H54 (cell line): ENCODE results near the gene GAK.
"Not testable (repeated sequence)": the region's sequence is repeated elsewhere in the genome, so short reads cannot be mapped to it uniquely, and the experiment has no call there.

ENCODE experiments used
- DNase-seq: peaks from one replicate; pipeline ENCODE4 v3.0.0; 2011; ENCODE audit warnings: low spot score, mixed read lengths; ENCODE audit not compliant: insufficient read length
- FAIRE-seq: peaks from 3 replicates; lab custom pipeline; 2011; peaks lifted over from hg19 to GRCh38; lab: Jason Lieb, UNC
- POLR2A ChIP-seq: IDR thresholded peaks from 2 replicates; pipeline ENCODE4 v1.6.1; 2011; ENCODE audit warnings: low read depth, mild to moderate bottlenecking, low read length

The GAK gene

DNA sequence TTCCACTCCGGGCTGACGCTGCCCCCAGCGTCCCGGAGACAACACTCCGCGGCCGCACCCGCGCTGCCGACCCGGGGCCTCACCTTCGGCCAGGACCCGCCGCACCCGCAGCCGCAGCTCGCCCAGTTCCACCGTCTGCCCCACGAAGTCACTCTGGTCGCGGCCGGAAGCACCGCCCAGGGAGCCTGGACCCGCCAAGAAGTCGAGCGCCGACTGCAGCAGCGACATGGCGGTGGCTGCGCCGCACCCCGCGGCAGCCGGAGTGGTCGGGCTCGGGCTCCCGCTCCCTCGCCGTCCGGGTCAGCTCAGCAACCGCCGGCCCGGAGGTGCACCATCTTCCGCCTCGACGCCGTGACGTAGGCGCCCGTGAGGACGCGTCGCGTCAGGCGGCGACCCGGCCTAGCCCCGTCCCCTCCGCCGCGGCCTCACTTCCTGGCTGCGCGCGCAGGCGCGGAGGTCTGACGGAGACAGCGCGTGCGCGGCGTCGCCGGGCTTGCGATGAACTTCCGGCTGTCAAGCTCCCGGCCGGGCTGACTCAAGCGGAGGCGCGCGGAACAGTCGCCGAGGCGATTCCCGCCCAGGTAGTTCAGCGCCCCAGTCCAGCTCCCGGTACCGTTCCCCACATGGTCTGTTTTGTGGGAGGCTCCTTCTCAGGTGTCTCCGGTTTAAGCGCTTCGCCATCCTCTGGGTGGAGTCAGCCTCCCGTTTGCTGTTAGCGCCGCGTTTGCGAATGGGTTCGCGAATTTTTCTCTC is at the start of gene GAK, which contains the start of gene TMEM175:
Gene GAK, minus strand, starts transcription at position 357 of the 753 bp plus-strand sequence. Its CDS starts 129 bp downstream, at position 228.
Gene TMEM175, plus strand, starts transcription at position 501 of the 753 bp plus-strand sequence. CDS start 15,280 bp downstream, outside the sequence.
- TF ChIP-seq POLR2A: peak; percentile 67
- FAIRE-seq (no peak), DNase-seq (peak; percentile 96)

DNA sequence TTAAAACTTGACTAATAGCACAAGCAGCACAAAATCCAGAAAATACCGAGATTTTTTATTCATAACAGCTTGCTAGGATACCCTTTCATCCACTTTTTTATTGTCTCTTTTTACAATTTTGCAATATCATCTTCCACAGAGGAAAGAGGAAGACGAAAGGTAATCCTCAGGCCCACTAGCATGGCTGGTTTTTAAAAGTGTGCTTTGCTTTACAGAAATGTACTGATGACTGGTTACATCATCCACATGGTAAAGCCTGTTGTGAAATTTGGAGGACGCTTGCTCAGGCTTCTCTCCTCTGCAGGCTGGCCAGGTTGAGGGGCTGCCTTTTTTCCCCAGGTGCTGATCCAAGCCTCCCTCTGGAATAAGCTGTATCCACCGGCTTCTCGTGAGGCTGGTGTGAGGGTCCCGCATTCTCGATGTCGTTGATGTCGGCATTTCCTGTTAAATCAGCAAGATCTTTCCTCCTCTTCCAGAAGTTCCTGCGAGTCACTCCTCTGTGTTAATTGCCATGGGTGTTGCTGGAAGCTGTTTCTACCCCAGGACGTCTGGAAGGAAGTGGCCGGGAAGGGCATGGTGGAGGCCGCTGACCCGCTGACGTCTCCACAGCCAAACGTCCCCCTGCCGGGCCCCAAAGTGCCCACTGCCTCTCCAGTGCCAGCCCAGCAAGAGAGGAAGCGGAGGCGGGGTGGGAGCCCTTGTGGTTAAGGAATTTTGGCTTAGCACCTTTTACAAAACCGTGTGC is 47.0 kb upstream of the GAK start:
- DNase-seq: peak; percentile 63
- FAIRE-seq: no peak
- TF ChIP-seq POLR2A: no peak

DNA sequence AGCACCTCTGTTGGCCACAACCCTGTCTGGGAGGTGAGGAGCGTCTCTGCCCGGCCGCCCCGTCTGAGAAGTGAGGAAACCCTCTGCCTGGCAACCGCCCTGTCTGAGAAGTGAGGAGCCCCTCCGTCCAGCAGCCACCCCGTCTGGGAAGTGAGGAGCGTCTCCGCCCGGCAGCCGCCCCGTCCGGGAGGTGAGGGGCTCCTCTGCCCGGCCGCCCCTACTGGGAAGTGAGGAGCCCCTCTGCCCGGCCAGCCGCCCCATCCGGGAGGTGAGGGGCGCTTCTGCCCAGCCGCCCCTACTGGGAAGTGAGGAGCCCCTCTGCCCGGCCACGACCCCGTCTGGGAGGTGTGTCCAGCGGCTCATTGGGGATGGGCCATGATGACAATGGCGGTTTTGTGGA is 43.9 kb upstream of the GAK start:
- not testable (repeated sequence) for FAIRE-seq

DNA sequence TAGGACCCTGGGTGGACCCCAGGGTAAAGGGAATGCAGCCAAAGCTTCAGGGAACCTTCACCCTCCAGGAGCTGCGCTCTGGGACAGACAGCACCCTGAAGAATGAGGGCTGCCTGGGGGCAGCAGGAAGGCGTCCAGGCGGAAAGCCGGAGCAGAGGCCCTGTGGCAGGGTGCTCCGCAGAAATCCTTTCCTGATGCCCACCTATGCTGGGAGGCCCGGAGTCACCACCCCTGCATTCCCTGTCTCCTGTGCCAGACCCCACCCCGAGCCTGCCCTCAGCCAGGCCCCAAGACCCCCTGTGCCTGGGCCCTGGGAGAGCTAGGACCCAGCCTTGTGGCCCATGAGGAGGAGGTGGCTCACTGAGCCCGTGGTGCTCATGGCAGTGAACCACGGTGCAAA is 42.6 kb upstream of the GAK start:
- no peak for DNase-seq
- no peak for FAIRE-seq
- no peak for TF ChIP-seq POLR2A

More for the DNA sequence above, 43.9 kb upstream of the GAK start:
- not testable (repeated sequence) for DNase-seq

DNA sequence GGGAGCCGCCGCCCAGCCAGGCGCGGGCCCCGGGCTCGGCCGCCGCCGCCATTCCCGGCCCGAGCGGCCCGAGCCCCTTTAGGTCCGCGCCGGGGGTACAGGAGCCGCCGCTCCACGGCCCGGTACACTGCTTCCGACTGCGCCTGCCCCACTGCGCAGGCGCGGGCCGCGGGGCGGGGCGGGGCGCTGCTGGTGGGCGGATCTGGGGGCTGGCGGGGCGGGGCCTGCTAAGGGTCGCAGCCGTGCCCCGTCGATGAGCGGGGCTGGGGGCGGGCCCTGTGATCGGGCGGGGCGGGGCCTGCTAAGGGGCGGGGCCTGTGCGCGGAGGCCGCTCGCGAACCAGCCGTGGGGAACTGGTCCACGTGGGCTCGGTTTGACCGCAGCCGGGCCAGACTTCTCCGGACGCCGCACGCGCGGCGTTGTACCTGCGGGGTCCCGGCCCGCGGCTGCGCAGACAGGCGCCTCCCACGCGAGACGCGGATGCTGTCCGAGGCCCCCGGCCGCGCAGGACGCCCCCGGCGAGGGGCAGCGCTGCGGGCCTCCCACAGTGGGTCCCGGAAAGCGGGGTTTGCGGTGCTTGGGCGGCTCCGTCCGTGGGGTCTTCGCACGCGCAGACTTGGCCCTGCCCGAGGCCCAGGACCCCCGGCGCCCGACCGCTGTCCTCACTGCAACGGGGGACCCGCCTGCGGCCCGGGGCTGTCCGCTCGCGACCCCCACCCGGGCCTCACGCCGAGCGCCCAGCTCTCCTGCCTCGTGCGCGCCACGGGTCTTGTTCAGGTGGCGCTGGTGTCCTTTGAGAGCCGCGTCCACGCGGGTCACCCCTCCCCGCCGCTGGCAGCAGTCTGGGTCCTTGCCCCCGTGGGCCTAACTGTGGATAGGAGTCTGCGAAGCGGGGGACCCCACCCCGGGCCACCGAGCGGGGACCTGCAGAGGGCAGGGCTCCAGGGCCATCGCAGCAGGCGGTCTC is 41.6 kb upstream of the GAK start, which contains the start of gene DGKQ:
Gene DGKQ, minus strand, starts transcription at position 139 of the 967 bp plus-strand sequence. Its CDS starts 87 bp downstream, at position 52.
- DNase-seq: peak; percentile 78
- peak; percentile 49 for TF ChIP-seq POLR2A
- no peak for FAIRE-seq

DNA sequence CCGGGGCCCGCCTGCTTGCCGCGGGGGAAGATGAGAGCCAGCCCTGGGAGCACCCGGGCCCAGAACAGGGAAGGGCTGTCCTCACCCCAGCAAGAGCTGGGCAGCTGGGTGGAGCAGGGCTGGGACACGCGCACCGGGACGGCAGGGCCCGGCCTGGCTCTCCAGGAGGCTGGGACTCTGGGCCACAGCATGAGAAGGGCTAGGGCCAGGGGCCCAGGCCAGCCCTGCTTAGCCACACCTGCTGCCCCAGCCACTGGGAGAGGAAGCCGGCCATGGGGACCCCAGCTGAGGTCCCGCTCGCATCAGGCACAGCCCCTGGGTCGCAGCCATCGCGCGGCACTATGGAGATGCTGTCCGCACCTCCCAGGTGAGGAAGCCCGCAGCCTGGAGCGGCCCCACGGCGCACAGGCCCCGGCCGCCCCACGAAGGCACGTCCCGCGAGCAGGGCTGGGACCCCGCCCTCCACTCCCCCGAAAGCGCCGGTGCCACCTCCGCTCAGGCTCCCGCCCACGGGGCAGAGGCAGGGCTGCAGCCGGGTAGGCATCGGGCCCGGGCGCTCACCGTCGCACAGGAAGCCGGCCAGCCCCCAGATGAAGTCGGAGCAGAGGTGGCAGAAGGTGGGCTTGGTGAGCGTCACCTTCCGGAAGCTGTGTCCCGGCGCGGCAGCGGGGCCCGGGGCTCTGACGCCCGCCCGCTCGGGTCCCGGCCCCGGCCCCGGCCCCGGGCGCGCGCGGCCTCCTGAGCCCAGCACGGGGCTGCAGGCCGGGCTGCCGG is 40.7 kb upstream of the GAK start:
- no peak for TF ChIP-seq POLR2A
- peak; percentile 53 for DNase-seq
- no peak for FAIRE-seq

DNA sequence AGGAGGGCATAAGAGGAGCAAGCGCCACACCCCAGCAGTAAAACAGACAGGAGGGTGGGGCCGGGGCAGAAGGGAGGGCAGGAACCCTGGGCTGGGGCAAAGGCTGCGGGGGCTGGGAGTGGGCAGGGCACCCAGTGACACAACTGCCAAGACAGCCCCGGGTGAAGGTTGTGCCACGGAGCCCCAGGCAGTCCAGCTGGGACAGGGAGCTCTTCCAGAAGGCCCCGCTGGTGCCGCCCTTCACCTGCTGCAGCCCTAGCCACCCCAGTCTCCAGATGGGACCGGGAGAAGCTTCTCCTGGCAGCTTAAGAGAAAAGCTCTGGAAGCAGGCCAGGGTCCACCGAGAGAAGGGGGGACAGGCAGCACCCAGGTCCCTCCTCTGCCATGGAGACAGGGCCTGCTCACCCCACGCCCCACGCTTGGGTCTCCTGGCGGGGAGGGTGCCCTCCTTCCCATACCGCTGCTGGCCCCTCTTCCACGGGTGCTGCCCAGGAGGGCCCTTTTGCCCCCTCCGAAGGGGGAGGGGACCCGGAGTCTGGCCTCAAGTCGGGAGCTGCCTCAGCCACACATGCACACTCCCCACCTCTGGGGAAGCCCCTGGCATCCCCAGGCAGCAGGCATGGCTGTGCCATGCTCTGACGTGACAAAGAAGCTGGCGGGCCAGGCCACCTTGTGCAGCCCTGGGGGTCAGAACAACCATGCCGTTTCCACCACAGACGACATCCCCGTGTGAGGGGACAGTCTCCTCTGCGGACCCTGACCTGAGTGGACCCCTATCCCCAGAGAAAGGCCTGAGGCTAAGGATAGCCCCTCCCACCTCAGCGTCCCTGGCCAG is 39.8 kb upstream of the GAK start:
- no peak for FAIRE-seq
- no peak for DNase-seq
- no peak for TF ChIP-seq POLR2A

DNA sequence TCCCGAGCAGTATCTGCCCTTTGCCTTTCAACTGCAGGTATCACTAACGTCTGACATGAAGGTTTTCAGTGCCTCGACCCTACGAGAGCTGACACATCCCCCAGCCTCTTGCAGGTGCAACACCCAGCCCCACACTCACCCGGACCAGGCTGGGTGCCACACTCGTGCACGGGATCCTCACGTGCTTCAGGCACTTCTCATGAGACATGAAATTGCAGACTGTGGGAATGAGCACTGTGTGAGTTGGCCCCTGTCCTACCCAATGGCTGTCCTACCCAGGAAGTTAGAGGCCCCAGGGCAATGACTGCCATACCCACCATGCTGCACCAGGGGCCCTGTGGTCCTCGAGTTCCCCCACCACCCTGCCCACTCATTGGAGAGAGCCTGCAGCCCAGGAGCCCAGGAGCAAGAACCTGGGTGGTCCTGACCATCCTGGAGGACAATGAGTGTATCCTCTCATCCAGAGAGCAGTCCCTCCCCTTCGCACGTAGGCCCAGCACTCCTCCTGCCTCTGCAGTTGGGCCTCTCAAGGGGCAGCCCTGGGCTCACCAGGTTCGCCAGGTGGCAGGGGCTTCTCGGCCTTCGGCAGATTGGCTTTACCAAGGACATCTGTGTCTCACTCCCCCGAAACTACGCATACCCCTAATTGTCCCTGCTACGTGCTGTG is 38.9 kb upstream of the GAK start:
- FAIRE-seq: no peak
- no peak for TF ChIP-seq POLR2A
- DNase-seq: no peak

DNA sequence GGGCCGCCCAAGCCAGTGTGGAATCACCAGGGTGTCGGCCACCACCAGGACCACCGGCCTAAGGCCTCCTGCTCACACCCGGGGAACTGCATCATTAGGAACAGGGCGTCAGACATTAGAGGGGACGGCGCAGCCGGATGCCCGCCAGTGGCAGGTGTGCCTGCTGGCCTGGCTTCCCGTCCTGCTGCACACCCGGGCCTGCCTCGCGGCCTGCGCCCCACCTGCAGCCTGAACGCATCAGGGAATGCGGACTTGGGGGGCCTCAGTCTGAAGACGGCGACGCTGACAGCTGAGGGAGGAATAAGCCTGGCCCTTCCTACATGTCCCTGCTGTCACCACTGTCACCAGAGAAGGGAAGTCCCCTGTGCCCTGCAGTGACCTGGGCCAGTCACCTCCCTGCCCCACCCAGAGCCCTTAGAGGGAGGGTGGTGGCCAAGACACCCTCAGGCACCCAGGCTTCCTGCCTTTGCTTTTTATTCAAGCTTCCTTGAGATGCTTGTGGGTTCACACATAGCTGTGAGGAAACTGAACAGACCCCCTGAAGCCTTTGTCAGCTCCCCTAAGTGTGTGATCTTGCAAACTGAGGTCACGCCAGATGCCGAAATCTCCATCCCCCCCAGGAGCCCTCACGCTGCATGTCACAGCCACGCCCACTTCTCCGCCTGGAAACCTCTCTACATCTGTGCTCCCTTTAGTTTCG is 38.1 kb upstream of the GAK start:
- TF ChIP-seq POLR2A: no peak
- DNase-seq (no peak), FAIRE-seq (no peak)

DNA sequence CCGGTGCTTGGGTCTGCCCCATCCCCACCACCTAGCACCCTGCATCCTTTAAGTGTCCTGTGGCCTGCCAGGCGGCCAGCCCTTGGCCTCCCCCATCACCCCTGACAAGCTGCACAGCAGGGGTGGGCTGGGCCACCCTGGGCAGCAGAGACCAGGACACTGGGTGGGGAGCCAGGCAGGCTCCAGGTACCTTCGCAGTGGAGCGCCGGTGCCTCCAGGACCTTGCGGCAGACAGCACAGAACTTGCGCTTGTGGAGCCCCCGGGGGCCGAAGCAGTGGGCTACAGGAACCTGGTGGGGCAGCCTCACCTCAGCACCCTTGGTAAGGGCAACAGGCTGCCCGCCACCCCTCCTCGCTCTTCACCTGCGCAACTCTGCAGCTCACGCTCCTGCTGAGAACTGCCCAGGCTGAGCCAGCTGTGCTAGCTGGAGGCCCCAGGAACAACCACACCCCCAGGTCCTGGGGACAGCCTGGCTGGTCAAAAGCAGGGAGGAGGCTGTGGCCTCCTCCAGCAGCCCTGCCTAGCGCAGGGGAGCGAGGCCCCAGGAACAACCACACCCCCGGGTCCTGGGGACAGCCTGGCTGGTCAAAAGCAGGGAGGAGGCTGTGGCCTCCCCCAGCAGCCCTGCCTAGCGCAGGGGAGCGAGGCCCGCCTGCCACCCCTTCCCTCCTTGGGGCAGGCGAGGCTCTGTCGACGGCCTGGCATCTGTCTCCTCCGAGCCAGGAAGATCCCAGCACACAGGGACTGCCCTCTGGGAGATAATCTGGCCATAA is 36.7 kb upstream of the GAK start:
- DNase-seq (no peak), FAIRE-seq (no peak)
- TF ChIP-seq POLR2A: no peak
